GM20000 (cell line): ENCODE measurements around the gene CARD14.

ENCODE experiments used
- DNase-seq: peaks from one replicate; pipeline ENCODE4 v3.0.0; 2012; ENCODE audit warnings: low spot score
- CTCF ChIP-seq: IDR thresholded peaks from 2 replicates; pipeline ENCODE4 v1.5.1; 2012; ENCODE audit warnings: mild to moderate bottlenecking, control low read depth; ENCODE audit errors: extremely low read depth, missing control alignments

CARD14 gene

GRCh38 chr17:80166446-80166845 lies 3.4 kb upstream of the CARD14 start:
- DNase-seq = no peak

GRCh38 chr17:80168371-80168770 lies 1.5 kb upstream of the CARD14 start:
- no peak for DNase-seq
- TF ChIP-seq CTCF = no peak

More at GRCh38 chr17:80166446-80166845, 3.4 kb upstream of the CARD14 start:
- TF ChIP-seq CTCF = no peak

- DNase-seq = no peak
- TF ChIP-seq CTCF = no peak
Observed at GRCh38 chr17:80169107-80169506, 723 bp upstream of the CARD14 start.

GRCh38 chr17:80171681-80172080 lies 1.9 kb downstream of the CARD14 start:
- no peak for TF ChIP-seq CTCF
- DNase-seq = no peak

- TF ChIP-seq CTCF = no peak
Observed at GRCh38 chr17:80173126-80173525, 3.3 kb downstream of the CARD14 start.

GRCh38 chr17:80173916-80174315 lies 4.1 kb downstream of the CARD14 start:
- no peak for DNase-seq
- no peak for TF ChIP-seq CTCF

More at GRCh38 chr17:80173126-80173525, 3.3 kb downstream of the CARD14 start:
- DNase-seq = no peak

GRCh38 chr17:80176757-80177156 lies 6.9 kb downstream of the CARD14 start:
- no peak for TF ChIP-seq CTCF
- no peak for DNase-seq
